Measurements from ENCODE around the gene POLR3H. TPM values are rescaled to one million over a fixed set of nuclear protein-coding genes. Genes with fewer than 3 reads are reported as not detected.

POLR3H gene
- total and polyA plus RNA-seq, 2 donors (not counting 1 experiment from before 2014, with no cell fraction given) = 12.4 to 32.1 TPM

DNA sequence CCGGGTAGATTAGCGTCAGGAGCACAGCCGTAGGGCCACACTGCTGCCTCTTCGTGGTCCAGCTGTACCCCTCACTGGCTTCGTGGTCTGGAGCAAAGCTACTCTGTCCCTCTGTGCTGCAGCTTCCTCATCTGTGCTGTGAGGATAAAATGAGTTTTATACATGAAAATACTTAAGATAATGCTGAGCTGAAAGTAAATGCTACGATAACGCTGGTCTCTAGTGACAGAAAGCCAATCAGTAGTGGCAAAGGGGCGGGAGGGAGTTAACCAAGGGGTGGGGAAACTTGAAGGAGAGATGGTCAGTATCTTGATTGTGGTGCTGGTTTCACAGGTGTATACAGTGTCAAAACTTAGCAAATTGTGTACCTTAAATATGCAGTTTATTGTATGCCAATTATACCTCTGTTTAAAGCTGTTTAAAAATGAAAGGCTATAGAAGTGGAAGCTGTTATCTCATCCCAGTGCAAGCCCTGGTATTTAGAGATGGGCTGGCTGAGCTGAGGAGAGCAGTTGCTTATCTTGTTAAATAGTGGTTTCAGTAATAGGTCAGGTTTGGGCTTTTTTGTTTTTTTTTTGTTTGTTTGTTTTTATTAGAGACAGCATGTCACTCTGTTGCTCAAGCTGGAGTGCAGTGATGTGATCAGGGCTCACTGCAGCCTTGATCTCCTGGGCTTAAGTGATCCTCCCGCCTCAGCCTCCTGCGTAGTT, 38.6 kb downstream of the POLR3H start:
- DNase-seq (no peak), ATAC-seq (ENCODE audit: low read depth) (no peak)
- Histone ChIP-seq H3K9ac (ENCODE audit: low read length) (no peak overlapping the region), H3K9me3 (ENCODE audit: control extremely low read depth in 1 of 3, control insufficient read depth in 2 of 3, insufficient read depth in 1 of 3, low read length in 2 of 3) (no peaks in the 10 kb centered on the region), H3K4me3 (ENCODE audit: control extremely low read depth in 1 of 5, extremely low read depth in 1 of 5, insufficient read depth in 1 of 5, low read depth in 2 of 5, low read length in 4 of 5) (no peak overlapping the region), H4K20me1 (ENCODE audit: control insufficient read depth, insufficient read depth, low read length, poor library complexity, severe bottlenecking) (peaks cover 35% of the 10 kb centered on the region), H3K36me3 (replicated peaks in 1 of 2; ENCODE audit: control extremely low read depth in 1 of 2, control insufficient read depth in 1 of 2, extremely low read depth in 1 of 2, insufficient read depth in 2 of 2, low read length in 1 of 2) (peaks cover 2 to 63% of the 10 kb centered on the region in 2 experiments), H3K79me2 (ENCODE audit: control insufficient read depth, insufficient read depth, low read length) (peaks cover 80% of the 10 kb centered on the region), H3K4me2 (replicated peaks; ENCODE audit: low read depth, low read length, poor library complexity, severe bottlenecking) (no peak overlapping the region), H3K4me1 (ENCODE audit: control insufficient read depth in 2 of 2, insufficient read depth in 2 of 2, low read length in 2 of 2) (peaks cover 0 to 21% of the 10 kb centered on the region in 2 donors), H3K27me3 (replicated peaks in 1 of 4; ENCODE audit: control extremely low read depth in 1 of 4, control insufficient read depth in 3 of 4, insufficient read depth in 4 of 4, low read length in 3 of 4) (no peaks in the 10 kb centered on the region), H3K27ac (ENCODE audit: low read length in 2 of 2) (no peak overlapping the region), H2AFZ (ENCODE audit: insufficient read depth, low read depth, low read length, poor library complexity, severe bottlenecking) (no peak overlapping the region)
- Mint-ChIP-seq H3K4me1 (peaks cover 25% of the 10 kb centered on the region), H3K27ac (peak overlapping the region; percentile 15), H3K9me3 (ENCODE audit: insufficient read depth) (no peaks in the 10 kb centered on the region), H3K27me3 (no peaks in the 10 kb centered on the region), H3K4me3 (no peak overlapping the region)
- POLR2A ChIA-PET = interaction anchor here (0.7 to 0.8 kb wide), 2 partner anchors 16 to 59 kb away, joined by 3 read pairs; partner anchors contain the start of gene TOB2
- WGBS (ENCODE audit: insufficient coverage) = 97% methylated on average over 7 of the region's 10 CpGs
- TF ChIP-seq, protein P1, sequence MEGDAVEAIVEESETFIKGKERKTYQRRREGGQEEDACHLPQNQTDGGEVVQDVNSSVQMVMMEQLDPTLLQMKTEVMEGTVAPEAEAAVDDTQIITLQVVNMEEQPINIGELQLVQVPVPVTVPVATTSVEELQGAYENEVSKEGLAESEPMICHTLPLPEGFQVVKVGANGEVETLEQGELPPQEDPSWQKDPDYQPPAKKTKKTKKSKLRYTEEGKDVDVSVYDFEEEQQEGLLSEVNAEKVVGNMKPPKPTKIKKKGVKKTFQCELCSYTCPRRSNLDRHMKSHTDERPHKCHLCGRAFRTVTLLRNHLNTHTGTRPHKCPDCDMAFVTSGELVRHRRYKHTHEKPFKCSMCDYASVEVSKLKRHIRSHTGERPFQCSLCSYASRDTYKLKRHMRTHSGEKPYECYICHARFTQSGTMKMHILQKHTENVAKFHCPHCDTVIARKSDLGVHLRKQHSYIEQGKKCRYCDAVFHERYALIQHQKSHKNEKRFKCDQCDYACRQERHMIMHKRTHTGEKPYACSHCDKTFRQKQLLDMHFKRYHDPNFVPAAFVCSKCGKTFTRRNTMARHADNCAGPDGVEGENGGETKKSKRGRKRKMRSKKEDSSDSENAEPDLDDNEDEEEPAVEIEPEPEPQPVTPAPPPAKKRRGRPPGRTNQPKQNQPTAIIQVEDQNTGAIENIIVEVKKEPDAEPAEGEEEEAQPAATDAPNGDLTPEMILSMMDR (IDR thresholded peaks at IDR 0.05) = no peak
- TF ChIP-seq EZH2 (IDR thresholded peaks at IDR 0.05; ENCODE audit: borderline replicate concordance, insufficient read depth, low read depth, low read length, poor library complexity, severe bottlenecking) = no peak
- intact Hi-C loops (cut with micrococcal nuclease) = no loop called here
- CTCF ChIA-PET = interaction anchor here (1.2 to 3.7 kb wide), 5 partner anchors 12 to 102 kb away, joined by 3 to 27 read pairs (median 10); no protein-coding TSS in a partner anchor

DNA sequence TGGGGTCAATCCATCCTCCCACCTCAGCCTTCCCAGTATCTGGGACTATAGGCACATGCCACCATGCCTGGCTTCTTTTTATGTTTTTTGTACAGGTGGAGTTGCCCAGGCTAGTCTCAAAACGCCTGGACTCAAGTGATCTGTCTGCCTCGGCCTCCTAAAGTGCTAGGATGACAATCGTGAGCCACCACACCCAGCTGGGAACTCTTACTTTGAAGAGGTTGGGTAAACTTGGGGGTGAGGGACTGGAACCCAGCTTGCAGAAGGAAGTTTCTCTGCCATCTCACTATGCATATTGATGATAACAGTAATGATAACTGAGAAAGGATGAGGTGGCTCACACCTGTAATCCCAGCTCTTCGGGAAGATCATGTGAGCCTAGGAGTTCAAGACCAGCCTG, 39.5 kb downstream of the POLR3H start:
- no peak overlapping the region for H3K4me2 ChIP-seq (replicated peaks; ENCODE audit: low read depth, low read length, poor library complexity, severe bottlenecking)
- no peak overlapping the region for H3K27ac ChIP-seq (ENCODE audit: low read length in 2 of 2)
- peaks cover 30% of the 10 kb centered on the region for H3K4me1 Mint-ChIP-seq
- no peaks in the 10 kb centered on the region for H3K27me3 Mint-ChIP-seq
- no peaks in the 10 kb centered on the region for H3K9me3 Mint-ChIP-seq (ENCODE audit: insufficient read depth)
- no peak overlapping the region for H3K4me3 ChIP-seq (ENCODE audit: control extremely low read depth in 1 of 5, extremely low read depth in 1 of 5, insufficient read depth in 1 of 5, low read depth in 2 of 5, low read length in 4 of 5)
- H3K27ac Mint-ChIP-seq = no peak overlapping the region
- H3K4me3 Mint-ChIP-seq = no peak overlapping the region
- H3K9me3 ChIP-seq (ENCODE audit: control extremely low read depth in 1 of 3, control insufficient read depth in 2 of 3, insufficient read depth in 1 of 3, low read length in 2 of 3) = no peaks in the 10 kb centered on the region
- ChIA-PET POLR2A (interaction anchor here (0.6 to 1.4 kb wide), 3 partner anchors 26 to 58 kb away, joined by 3 to 17 read pairs (median 5); partner anchors contain the start of gene TOB2), CTCF (interaction anchor here (0.6 to 3.7 kb wide), 8 partner anchors 12 to 101 kb away, joined by 3 to 27 read pairs (median 6); no protein-coding TSS in a partner anchor)
- peaks cover 2 to 58% of the 10 kb centered on the region in 2 experiments for H3K36me3 ChIP-seq (replicated peaks in 1 of 2; ENCODE audit: control extremely low read depth in 1 of 2, control insufficient read depth in 1 of 2, extremely low read depth in 1 of 2, insufficient read depth in 2 of 2, low read length in 1 of 2)
- H4K20me1 ChIP-seq (ENCODE audit: control insufficient read depth, insufficient read depth, low read length, poor library complexity, severe bottlenecking) = peaks cover 35% of the 10 kb centered on the region
- no peak overlapping the region for H3K9ac ChIP-seq (ENCODE audit: low read length)
- no peak for DNase-seq
- H3K27me3 ChIP-seq (replicated peaks in 1 of 4; ENCODE audit: control extremely low read depth in 1 of 4, control insufficient read depth in 3 of 4, insufficient read depth in 4 of 4, low read length in 3 of 4) = no peaks in the 10 kb centered on the region
- WGBS (ENCODE audit: insufficient coverage) = no CpG with 5 or more reads among the region's 4 CpGs
- H3K4me1 ChIP-seq (ENCODE audit: control insufficient read depth in 2 of 2, insufficient read depth in 2 of 2, low read length in 2 of 2) = peaks cover 0 to 30% of the 10 kb centered on the region in 2 donors
- no peak overlapping the region for H2AFZ ChIP-seq (ENCODE audit: insufficient read depth, low read depth, low read length, poor library complexity, severe bottlenecking)
- no peak for ATAC-seq (ENCODE audit: low read depth)
- intact Hi-C loops (cut with micrococcal nuclease) = loop anchor here (5.0 kb wide), 1 partner anchor 38 kb away; the partner anchor contains the start of genes ACO2 and PHF5A
- no peak for TF ChIP-seq EZH2 (IDR thresholded peaks at IDR 0.05; ENCODE audit: borderline replicate concordance, insufficient read depth, low read depth, low read length, poor library complexity, severe bottlenecking)
- TF ChIP-seq, protein P1 (IDR thresholded peaks at IDR 0.05) = no peak
- peaks cover 87% of the 10 kb centered on the region for H3K79me2 ChIP-seq (ENCODE audit: control insufficient read depth, insufficient read depth, low read length)

Data from B cell (primary cell).